ENCODE results near the gene CD46. TPM values are rescaled to one million over a fixed set of nuclear protein-coding genes. Genes with fewer than 3 reads are reported as not detected.
"Not testable (repeated sequence)": the region's sequence is repeated elsewhere in the genome, so short reads cannot be mapped to it uniquely, and the experiment has no call there.

CD46 gene
- total RNA-seq, 2 experiments from 2014 or later, result 94.1 to 98.3 TPM

- Mint-ChIP-seq H3K36me3 (ENCODE audit: low read depth) (peaks cover 31% of the 10 kb centered on the region), H3K27ac (no peak overlapping the region), H3K9me3 (ENCODE audit: insufficient read depth) (no peaks in the 10 kb centered on the region), H3K27me3 (ENCODE audit: low read depth) (no peaks in the 10 kb centered on the region), H3K4me3 (peak overlapping the region; percentile 100), H3K4me1 (ENCODE audit: low read depth) (peaks cover 68% of the 10 kb centered on the region)
- POLR2A ChIA-PET, result no interaction called here
- CTCF ChIA-PET, result interaction anchor here (2.5 to 3.0 kb wide), 2 partner anchors 44 to 114 kb away, joined by 8 to 21 read pairs; no protein-coding TSS in a partner anchor
- ATAC-seq (no peak), DNase-seq (no peak)
Observed at GRCh38 chr1:207754011-207754410, 2.2 kb downstream of the CD46 start.

DNA sequence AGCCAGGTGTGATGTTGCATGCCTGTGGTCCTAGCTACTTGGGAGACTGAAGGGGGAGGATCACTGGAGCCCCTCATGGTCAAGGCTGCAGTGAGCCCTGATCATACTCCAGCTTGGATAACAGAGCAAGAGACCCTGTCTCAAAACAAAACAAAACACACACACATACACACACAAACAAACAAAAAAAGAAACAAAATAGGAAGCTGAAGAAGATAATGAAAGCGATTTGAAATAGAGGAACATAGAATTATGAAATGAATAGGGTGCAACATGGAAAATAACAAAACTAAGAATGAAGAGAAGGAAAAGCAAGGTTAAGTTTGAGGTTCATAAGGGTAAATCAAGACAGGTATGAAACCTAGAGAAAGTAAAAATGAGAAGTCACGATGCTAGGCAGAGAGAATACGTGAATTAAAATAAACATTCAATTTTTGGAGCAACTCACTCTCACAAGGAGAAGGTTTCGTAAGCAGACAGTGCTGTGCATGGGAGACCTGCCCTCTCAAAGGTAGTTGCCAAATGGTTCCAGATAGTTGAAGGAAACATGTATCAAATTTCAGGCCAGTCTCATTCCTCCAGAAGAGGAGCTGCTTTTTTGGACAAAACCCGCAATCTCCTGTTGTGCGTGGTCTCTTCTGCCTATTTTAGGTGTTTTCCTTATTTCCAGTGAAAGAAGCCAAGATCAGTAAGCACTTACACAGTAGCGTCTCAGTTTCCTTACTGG, 3.3 kb downstream of the CD46 start:
- peaks cover 37% of the 10 kb centered on the region for H3K36me3 Mint-ChIP-seq (ENCODE audit: low read depth)
- ChIA-PET CTCF (interaction anchor here (2.1 to 2.5 kb wide), 2 partner anchors 43 to 113 kb away, joined by 8 to 12 read pairs; no protein-coding TSS in a partner anchor), POLR2A (no interaction called here)
- H3K27me3 Mint-ChIP-seq (ENCODE audit: low read depth), result no peaks in the 10 kb centered on the region
- peak overlapping the region; percentile 48 for H3K27ac Mint-ChIP-seq
- H3K4me3 Mint-ChIP-seq, result no peak overlapping the region
- ATAC-seq, result no peak
- peaks cover 59% of the 10 kb centered on the region for H3K4me1 Mint-ChIP-seq (ENCODE audit: low read depth)
- DNase-seq, result no peak
- H3K9me3 Mint-ChIP-seq (ENCODE audit: insufficient read depth), result no peaks in the 10 kb centered on the region

DNA sequence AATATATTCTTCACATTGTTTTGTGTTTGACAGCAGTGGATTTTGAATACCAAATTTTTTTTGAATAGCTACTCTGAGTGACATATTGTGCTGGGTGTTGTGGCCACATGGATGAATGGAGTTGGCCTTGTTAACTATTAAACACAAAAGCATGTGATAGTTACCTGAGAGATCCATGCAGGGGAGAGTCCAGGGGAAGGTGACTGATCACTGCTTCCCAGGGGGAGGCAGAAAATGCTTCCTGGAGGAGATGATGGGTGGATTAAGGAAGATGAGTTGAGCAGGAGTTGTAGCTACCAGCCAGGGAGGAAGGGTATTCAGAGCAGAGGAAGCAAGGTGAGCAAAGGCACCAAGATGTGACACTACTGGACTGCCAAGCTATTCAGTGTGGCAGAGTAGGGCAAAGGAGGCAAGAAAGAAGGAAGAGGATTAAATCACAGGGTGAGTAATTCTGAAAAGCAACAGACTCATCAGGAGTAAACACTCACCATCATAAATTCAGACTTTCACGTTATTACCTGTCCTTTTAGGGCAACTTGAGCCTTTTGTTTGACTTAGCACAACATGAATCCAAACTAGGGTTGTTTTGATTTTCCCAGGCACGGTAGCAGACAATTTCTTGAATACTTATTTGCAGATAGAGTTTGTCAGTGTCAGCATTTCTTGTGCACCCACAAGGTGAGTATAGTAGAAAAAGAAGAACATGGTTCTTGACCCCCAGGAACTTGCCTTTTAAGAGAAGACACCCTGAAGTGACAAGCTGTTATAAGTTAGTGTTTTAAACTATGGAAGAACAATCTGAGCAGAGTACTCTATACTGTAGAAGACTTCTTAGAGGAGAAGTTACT, 4.2 kb downstream of the CD46 start:
- DNase-seq (no peak), ATAC-seq (no peak)
- Mint-ChIP-seq H3K4me1 (ENCODE audit: low read depth) (peaks cover 51% of the 10 kb centered on the region), H3K9me3 (ENCODE audit: insufficient read depth) (no peaks in the 10 kb centered on the region), H3K36me3 (ENCODE audit: low read depth) (peaks cover 44% of the 10 kb centered on the region), H3K4me3 (no peak overlapping the region), H3K27ac (no peak overlapping the region), H3K27me3 (ENCODE audit: low read depth) (no peaks in the 10 kb centered on the region)
- CTCF ChIA-PET, result interaction anchor here (2.1 to 2.5 kb wide), 2 partner anchors 42 to 112 kb away, joined by 8 to 12 read pairs; no protein-coding TSS in a partner anchor
- POLR2A ChIA-PET, result no interaction called here

- Mint-ChIP-seq H3K36me3 (ENCODE audit: low read depth) (peaks cover 79% of the 10 kb centered on the region), H3K4me1 (ENCODE audit: low read depth) (peaks cover 5% of the 10 kb centered on the region), H3K27ac (no peak overlapping the region), H3K4me3 (no peak overlapping the region), H3K27me3 (ENCODE audit: low read depth) (no peaks in the 10 kb centered on the region), H3K9me3 (ENCODE audit: insufficient read depth) (no peaks in the 10 kb centered on the region)
- ATAC-seq, result no peak
- DNase-seq, result no peak
- CTCF ChIA-PET, result interaction anchor here (0.7 kb wide), 1 partner anchor 28 kb away, joined by 3 read pairs; no protein-coding TSS in a partner anchor
- POLR2A ChIA-PET, result no interaction called here
Observed at GRCh38 chr1:207762622-207763021, 10.8 kb downstream of the CD46 start.

DNA sequence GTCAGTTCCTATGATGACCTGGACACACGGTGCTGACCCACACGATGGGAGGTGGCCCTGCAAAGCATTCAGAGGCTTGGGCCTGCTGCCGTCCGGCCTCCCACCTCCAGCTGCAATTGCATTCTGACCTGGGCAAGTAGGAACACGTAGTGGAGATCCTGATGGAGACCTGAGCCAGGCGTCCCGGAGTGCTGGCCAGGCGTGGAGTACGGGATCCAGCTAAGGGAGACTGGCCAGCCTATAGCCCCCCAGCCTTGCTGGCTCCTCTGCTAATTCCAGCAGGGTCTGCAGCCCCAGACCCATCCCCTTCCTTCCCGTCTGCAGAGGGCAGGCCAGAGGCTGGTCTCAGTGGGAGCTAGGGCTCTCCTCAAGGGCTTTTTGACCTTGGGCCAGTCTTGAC, 11.2 kb downstream of the CD46 start:
- CTCF ChIA-PET, result interaction anchor here (0.7 kb wide), 1 partner anchor 28 kb away, joined by 3 read pairs; no protein-coding TSS in a partner anchor
- Mint-ChIP-seq H3K27me3 (ENCODE audit: low read depth) (no peaks in the 10 kb centered on the region), H3K27ac (no peak overlapping the region), H3K4me1 (ENCODE audit: low read depth) (peaks cover 3% of the 10 kb centered on the region), H3K4me3 (no peak overlapping the region), H3K36me3 (ENCODE audit: low read depth) (peaks cover 76% of the 10 kb centered on the region), H3K9me3 (ENCODE audit: insufficient read depth) (no peaks in the 10 kb centered on the region)
- ATAC-seq (no peak), DNase-seq (no peak)
- POLR2A ChIA-PET, result interaction anchor here (0.9 kb wide), 1 partner anchor 37 kb away, joined by 3 read pairs; no protein-coding TSS in a partner anchor

- POLR2A ChIA-PET, result interaction anchor here (0.7 kb wide), 1 partner anchor 23 kb away, joined by 3 read pairs; no protein-coding TSS in a partner anchor
- H3K9me3 Mint-ChIP-seq (ENCODE audit: insufficient read depth), result no peaks in the 10 kb centered on the region
- no peaks in the 10 kb centered on the region for H3K27me3 Mint-ChIP-seq (ENCODE audit: low read depth)
- no peak overlapping the region for H3K27ac Mint-ChIP-seq
- no peak overlapping the region for H3K4me3 Mint-ChIP-seq
- peaks cover 77% of the 10 kb centered on the region for H3K36me3 Mint-ChIP-seq (ENCODE audit: low read depth)
- ATAC-seq, result no peak
- no peak for DNase-seq
- H3K4me1 Mint-ChIP-seq (ENCODE audit: low read depth), result peaks cover 4% of the 10 kb centered on the region
- CTCF ChIA-PET, result no interaction called here
Observed at GRCh38 chr1:207763972-207764371, 12.1 kb downstream of the CD46 start.

- ATAC-seq, result no peak
- Mint-ChIP-seq H3K27me3 (ENCODE audit: low read depth) (no peaks in the 10 kb centered on the region), H3K36me3 (ENCODE audit: low read depth) (peaks cover 81% of the 10 kb centered on the region), H3K4me3 (no peak overlapping the region), H3K27ac (no peak overlapping the region), H3K9me3 (ENCODE audit: insufficient read depth) (no peaks in the 10 kb centered on the region), H3K4me1 (ENCODE audit: low read depth) (peaks cover 5% of the 10 kb centered on the region)
- POLR2A ChIA-PET, result no interaction called here
- CTCF ChIA-PET, result no interaction called here
- DNase-seq, result no peak
Observed at GRCh38 chr1:207766569-207766968, 14.7 kb downstream of the CD46 start.

DNA sequence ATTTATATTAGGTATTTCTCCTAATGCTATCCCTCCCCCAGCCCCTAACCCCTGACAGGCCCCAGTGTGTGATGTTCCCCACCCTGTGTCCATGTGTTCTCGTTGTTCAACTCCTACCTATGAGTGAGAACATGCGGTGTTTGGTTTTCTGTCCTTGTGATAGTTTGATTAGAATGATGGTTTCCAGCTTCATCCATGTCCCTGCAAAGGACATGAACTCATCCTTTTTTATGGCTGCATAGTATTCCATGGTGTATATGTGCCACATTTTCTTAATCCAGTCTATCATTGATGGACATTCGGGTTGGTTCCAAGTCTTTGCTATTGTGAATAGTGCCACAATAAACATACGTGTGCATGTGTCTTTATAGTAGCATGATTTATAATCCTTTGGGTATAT, 18.7 kb downstream of the CD46 start:
- H3K4me3 Mint-ChIP-seq; H3K27me3 Mint-ChIP-seq (ENCODE audit: low read depth); H3K9me3 Mint-ChIP-seq (ENCODE audit: insufficient read depth); H3K4me1 Mint-ChIP-seq (ENCODE audit: low read depth); ATAC-seq; DNase-seq; POLR2A ChIA-PET; H3K27ac Mint-ChIP-seq: not testable (repeated sequence)
- CTCF ChIA-PET, result interaction anchor here (1.5 kb wide), 1 partner anchor 26 kb away, joined by 4 read pairs; no protein-coding TSS in a partner anchor
- H3K36me3 Mint-ChIP-seq (ENCODE audit: low read depth), result peaks cover 84% of the 10 kb centered on the region

- peaks cover 92% of the 10 kb centered on the region for H3K36me3 Mint-ChIP-seq (ENCODE audit: low read depth)
- ATAC-seq; H3K27me3 Mint-ChIP-seq (ENCODE audit: low read depth); POLR2A ChIA-PET; H3K9me3 Mint-ChIP-seq (ENCODE audit: insufficient read depth); DNase-seq; H3K27ac Mint-ChIP-seq; H3K4me1 Mint-ChIP-seq (ENCODE audit: low read depth); H3K4me3 Mint-ChIP-seq: not testable (repeated sequence)
- CTCF ChIA-PET, result interaction anchor here (1.6 kb wide), 1 partner anchor 21 kb away, joined by 6 read pairs; no protein-coding TSS in a partner anchor
Observed at GRCh38 chr1:207776045-207776444, 24.2 kb downstream of the CD46 start.

DNA sequence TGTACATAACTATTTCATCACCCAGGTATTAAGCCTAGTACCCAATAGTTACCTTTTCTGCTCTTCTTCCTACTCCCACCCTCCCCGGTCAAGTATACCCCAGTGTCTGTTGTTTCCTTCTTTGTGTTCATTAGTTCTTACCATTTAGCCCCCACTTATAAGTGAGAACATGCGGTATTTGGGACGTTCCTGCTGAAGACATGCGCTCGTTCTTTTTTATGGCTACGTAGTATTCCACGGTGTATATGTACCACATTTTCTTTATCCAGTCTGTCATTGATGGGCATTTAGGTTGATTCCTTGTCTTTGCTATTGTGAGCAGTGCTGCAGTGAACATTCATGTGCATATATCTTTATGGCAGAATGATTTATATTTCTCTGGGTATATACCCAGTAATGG, 25.6 kb downstream of the CD46 start:
- not testable (repeated sequence) for DNase-seq; H3K9me3 Mint-ChIP-seq (ENCODE audit: insufficient read depth); ATAC-seq; H3K4me3 Mint-ChIP-seq; H3K27ac Mint-ChIP-seq; H3K4me1 Mint-ChIP-seq (ENCODE audit: low read depth); H3K27me3 Mint-ChIP-seq (ENCODE audit: low read depth)
- H3K36me3 Mint-ChIP-seq (ENCODE audit: low read depth), result peaks cover 87% of the 10 kb centered on the region
- POLR2A ChIA-PET, result interaction anchor here (1.0 kb wide), 1 partner anchor 10 kb away, joined by 3 read pairs; no protein-coding TSS in a partner anchor
- CTCF ChIA-PET, result interaction anchor here (0.7 to 1.6 kb wide), 2 partner anchors 10 to 20 kb away, joined by 3 to 6 read pairs; no protein-coding TSS in a partner anchor

DNA sequence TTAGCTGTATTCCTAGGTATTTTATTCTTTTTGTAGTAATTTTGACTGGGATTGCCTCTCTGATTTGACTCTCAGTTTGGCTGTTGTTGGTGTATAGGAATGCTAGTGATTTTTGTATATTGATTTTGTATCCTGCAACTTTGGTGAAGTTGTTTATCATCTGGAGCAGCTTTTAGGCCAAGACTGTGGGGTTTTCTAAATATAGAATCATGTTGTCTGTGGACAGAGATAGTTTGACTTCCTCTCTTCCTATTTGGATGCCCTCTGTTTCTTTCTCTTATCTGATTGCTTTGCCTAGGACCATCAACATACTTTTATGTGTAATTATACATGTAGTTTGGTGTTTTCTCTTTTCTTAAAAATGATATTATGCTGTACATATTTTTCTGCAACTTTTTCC, 27.2 kb downstream of the CD46 start:
- DNase-seq, result no peak
- Mint-ChIP-seq H3K27me3 (ENCODE audit: low read depth) (no peaks in the 10 kb centered on the region), H3K36me3 (ENCODE audit: low read depth) (peaks cover 76% of the 10 kb centered on the region), H3K27ac (no peak overlapping the region), H3K9me3 (ENCODE audit: insufficient read depth) (peaks cover 4% of the 10 kb centered on the region), H3K4me1 (ENCODE audit: low read depth) (peaks cover 10% of the 10 kb centered on the region), H3K4me3 (no peak overlapping the region)
- ChIA-PET CTCF (interaction anchor here (1.3 to 1.7 kb wide), 2 partner anchors 18 to 106 kb away, joined by 3 to 6 read pairs; no protein-coding TSS in a partner anchor), POLR2A (no interaction called here)
- ATAC-seq, result no peak

GRCh38 chr1:207781312-207781711, 29.5 kb downstream of the CD46 start:
- no peak for ATAC-seq
- peaks cover 73% of the 10 kb centered on the region for H3K36me3 Mint-ChIP-seq (ENCODE audit: low read depth)
- H3K4me1 Mint-ChIP-seq (ENCODE audit: low read depth), result peaks cover 10% of the 10 kb centered on the region
- ChIA-PET POLR2A (no interaction called here), CTCF (no interaction called here)
- DNase-seq, result no peak
- H3K27ac Mint-ChIP-seq, result no peak overlapping the region
- H3K4me3 Mint-ChIP-seq, result no peak overlapping the region
- H3K9me3 Mint-ChIP-seq (ENCODE audit: insufficient read depth), result peaks cover 10% of the 10 kb centered on the region
- H3K27me3 Mint-ChIP-seq (ENCODE audit: low read depth), result no peaks in the 10 kb centered on the region
